ENCODE measurements around the gene YAP1.

The YAP1 gene

DNA sequence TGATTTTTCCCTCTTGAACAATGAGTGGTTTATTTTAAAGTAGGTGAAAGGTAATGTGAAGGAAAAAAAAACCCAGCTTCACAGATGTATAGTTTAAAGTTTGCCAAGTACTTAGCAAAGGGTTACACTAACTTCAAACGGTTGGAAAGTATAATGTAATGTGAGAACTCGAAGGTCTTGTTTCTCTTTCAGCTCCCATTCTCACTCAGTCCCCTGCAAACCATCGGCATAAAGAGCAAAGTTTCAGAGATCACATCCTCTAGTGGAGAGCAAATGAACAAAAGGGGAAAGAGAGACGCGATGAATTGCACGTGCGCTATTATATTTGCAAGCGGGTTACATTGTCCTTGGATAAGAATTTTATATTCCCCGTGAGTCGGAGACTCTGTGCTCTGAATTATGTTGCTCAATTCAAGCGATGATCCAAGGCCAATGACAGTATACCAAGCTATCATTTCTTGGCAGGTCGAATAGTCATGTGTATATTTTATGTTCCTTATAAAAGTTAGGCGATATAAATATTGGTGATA is 169.5 kb downstream of the YAP1 start:
- no peak for DNase-seq (ENCODE audit: low read depth in 1 of 2, low spot score in 1 of 2)
- no peak overlapping the region for H3K27ac ChIP-seq (replicated peaks)
- TF ChIP-seq GABPA (IDR thresholded peaks at IDR 0.05; ENCODE audit: low read depth) (no peak), POLR2AphosphoS5 (IDR thresholded peaks at IDR 0.05; ENCODE audit: low read depth) (no peak), SPI1 (IDR thresholded peaks at IDR 0.05; ENCODE audit: borderline replicate concordance, low read depth) (no peak)
- TF ChIP-seq, protein P1, sequence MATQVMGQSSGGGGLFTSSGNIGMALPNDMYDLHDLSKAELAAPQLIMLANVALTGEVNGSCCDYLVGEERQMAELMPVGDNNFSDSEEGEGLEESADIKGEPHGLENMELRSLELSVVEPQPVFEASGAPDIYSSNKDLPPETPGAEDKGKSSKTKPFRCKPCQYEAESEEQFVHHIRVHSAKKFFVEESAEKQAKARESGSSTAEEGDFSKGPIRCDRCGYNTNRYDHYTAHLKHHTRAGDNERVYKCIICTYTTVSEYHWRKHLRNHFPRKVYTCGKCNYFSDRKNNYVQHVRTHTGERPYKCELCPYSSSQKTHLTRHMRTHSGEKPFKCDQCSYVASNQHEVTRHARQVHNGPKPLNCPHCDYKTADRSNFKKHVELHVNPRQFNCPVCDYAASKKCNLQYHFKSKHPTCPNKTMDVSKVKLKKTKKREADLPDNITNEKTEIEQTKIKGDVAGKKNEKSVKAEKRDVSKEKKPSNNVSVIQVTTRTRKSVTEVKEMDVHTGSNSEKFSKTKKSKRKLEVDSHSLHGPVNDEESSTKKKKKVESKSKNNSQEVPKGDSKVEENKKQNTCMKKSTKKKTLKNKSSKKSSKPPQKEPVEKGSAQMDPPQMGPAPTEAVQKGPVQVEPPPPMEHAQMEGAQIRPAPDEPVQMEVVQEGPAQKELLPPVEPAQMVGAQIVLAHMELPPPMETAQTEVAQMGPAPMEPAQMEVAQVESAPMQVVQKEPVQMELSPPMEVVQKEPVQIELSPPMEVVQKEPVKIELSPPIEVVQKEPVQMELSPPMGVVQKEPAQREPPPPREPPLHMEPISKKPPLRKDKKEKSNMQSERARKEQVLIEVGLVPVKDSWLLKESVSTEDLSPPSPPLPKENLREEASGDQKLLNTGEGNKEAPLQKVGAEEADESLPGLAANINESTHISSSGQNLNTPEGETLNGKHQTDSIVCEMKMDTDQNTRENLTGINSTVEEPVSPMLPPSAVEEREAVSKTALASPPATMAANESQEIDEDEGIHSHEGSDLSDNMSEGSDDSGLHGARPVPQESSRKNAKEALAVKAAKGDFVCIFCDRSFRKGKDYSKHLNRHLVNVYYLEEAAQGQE (IDR thresholded peaks at IDR 0.05; ENCODE audit: insufficient replicate concordance, low read depth) = no peak
- TF ChIP-seq, protein P2, sequence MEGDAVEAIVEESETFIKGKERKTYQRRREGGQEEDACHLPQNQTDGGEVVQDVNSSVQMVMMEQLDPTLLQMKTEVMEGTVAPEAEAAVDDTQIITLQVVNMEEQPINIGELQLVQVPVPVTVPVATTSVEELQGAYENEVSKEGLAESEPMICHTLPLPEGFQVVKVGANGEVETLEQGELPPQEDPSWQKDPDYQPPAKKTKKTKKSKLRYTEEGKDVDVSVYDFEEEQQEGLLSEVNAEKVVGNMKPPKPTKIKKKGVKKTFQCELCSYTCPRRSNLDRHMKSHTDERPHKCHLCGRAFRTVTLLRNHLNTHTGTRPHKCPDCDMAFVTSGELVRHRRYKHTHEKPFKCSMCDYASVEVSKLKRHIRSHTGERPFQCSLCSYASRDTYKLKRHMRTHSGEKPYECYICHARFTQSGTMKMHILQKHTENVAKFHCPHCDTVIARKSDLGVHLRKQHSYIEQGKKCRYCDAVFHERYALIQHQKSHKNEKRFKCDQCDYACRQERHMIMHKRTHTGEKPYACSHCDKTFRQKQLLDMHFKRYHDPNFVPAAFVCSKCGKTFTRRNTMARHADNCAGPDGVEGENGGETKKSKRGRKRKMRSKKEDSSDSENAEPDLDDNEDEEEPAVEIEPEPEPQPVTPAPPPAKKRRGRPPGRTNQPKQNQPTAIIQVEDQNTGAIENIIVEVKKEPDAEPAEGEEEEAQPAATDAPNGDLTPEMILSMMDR (IDR thresholded peaks at IDR 0.05; ENCODE audit: insufficient read depth, low read length) = no peak
- H3K4me3 ChIP-seq (replicated peaks; ENCODE audit: insufficient read depth, low read length) = no peak overlapping the region
- peaks cover 8% of the 10 kb centered on the region for H3K27me3 ChIP-seq (ENCODE audit: insufficient read depth, poor library complexity, severe bottlenecking)

DNA sequence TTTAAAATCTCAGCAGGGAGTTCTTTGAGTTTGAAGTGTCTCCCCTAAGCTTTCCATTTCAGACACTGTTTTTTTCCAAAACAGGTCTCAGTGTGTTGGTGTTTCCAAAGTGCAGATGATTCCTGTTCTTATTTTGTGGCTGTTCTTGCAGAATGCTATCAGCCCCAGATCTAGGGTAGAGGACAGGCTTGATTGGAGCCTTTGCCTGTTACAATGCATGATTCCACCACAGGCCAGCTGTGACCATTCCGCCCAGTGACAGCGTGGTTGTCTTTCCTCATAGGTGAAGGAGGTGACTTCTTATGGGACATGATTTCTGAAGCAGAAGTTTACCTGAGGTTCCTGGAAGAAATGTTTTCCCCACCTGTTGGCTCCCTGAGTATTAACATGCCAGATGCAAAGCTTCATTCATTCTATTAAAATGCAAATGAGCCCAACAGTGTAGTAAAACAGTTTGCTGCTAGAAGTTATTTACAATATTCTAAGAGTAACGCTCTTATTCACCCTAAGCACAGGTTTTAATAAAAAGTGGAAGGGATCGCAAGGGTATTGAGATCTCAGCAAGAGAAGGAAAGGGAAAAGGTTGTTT is 170.1 kb downstream of the YAP1 start:
- Histone ChIP-seq H3K27ac (replicated peaks) (no peak overlapping the region), H3K4me3 (replicated peaks; ENCODE audit: insufficient read depth, low read length) (no peak overlapping the region), H3K27me3 (ENCODE audit: insufficient read depth, poor library complexity, severe bottlenecking) (peaks cover 8% of the 10 kb centered on the region)
- DNase-seq (ENCODE audit: low read depth in 1 of 2, low spot score in 1 of 2) = no peak
- no peak for TF ChIP-seq GABPA (IDR thresholded peaks at IDR 0.05; ENCODE audit: low read depth)
- TF ChIP-seq SPI1 (IDR thresholded peaks at IDR 0.05; ENCODE audit: borderline replicate concordance, low read depth) = no peak
- TF ChIP-seq POLR2AphosphoS5 (IDR thresholded peaks at IDR 0.05; ENCODE audit: low read depth) = no peak
- TF ChIP-seq, protein P1 (IDR thresholded peaks at IDR 0.05; ENCODE audit: insufficient replicate concordance, low read depth) = no peak
- TF ChIP-seq, protein P2 (IDR thresholded peaks at IDR 0.05; ENCODE audit: insufficient read depth, low read length) = no peak

Data from HL-60 (cell line).